Placental pericyte (primary cell): Measurements from ENCODE around the gene SPINK14. TPM values are rescaled to one million over a fixed set of nuclear protein-coding genes. Genes with fewer than 3 reads are reported as not detected.

Experiments
- small RNA-seq: library from RNA; depleted of rRNA; stranded (forward); fragments of <200 nt; gene quantifications from one replicate; pipeline ENCODE3, GENCODE V24; 2012; ENCODE audit warnings: low replicate concordance
- total RNA-seq: library from RNA; depleted of rRNA; stranded (reverse); fragments of >200 nt; gene quantifications from 2 replicates; pipeline ENCODE4 v1.2.3, GENCODE V29; 2012

The SPINK14 gene
- not detected in 2 replicates for total RNA-seq

GRCh38 chr5:148168246-148168645 lies at the start of gene SPINK14:
SPINK14 (plus strand) TSS chr5:148168546; CDS start chr5:148169733, 1,187 bp downstream.

GRCh38 chr5:148202531-148203203 lies 34.3 kb downstream of the SPINK14 start, which contains the start of gene SPINK6:
SPINK6 (plus strand) TSS chr5:148203042; CDS start chr5:148203097, 55 bp downstream.

Small RNA genes lying within 50 kb of the gene (small RNA-seq; reads per million reads assigned to genes)
- gene HMGN1P16 = not detected

Other genes with a start within 250 kb of the SPINK14 start
- under 0.01 TPM in 1 of 2 replicates, not detected in the other for gene SPINK5, start 104.6 kb upstream of the SPINK14 start, total RNA-seq
- not detected in 2 replicates for gene SPINK6, start 34.5 kb downstream of the SPINK14 start, total RNA-seq
- not detected in 2 replicates for gene MARCOL, start 70.0 kb downstream of the SPINK14 start, total RNA-seq
- not detected in 2 replicates for gene SPINK13, start 100.2 kb downstream of the SPINK14 start, total RNA-seq
- gene SPINK7, start 143.9 kb downstream of the SPINK14 start, total RNA-seq = not detected in 2 replicates
- gene SPINK9, start 167.0 kb downstream of the SPINK14 start, total RNA-seq = not detected in 2 replicates
- gene FBXO38, start 215.4 kb downstream of the SPINK14 start, total RNA-seq = 55.8 and 72.9 TPM in 2 replicates